ENCODE results near the gene RAPGEF3.

RAPGEF3 gene

DNA sequence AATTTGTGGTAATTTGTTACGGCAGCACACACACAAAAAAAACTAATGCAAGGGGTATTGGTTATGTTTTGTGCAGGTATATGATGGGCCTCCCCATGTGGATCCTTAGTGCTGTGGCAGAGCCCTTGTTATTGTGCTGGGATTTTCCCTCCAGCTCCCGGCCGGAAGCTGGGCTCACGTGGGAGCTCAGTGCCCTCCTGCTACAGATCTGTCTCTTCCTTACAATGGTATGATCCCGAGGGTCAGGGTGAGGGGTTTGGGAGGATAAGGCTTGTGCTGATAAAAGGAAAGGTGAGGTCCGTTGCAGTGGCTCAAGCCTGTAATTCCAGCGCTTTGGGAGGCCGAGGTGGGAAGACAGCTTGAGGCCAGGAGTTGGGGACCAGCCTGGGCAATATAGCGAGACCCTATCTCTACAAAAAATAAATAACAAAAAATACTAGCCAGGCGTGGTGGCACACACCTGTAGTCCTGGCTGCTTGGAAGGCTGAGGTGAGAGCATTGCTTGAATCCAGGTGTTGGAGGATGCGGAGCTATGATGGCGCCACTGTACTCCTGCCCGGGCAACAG lies 13.5 kb upstream of the RAPGEF3 start:
- H3K4me3 ChIP-seq (ENCODE audit: low read depth, low read length) = no peak overlapping the region

DNA sequence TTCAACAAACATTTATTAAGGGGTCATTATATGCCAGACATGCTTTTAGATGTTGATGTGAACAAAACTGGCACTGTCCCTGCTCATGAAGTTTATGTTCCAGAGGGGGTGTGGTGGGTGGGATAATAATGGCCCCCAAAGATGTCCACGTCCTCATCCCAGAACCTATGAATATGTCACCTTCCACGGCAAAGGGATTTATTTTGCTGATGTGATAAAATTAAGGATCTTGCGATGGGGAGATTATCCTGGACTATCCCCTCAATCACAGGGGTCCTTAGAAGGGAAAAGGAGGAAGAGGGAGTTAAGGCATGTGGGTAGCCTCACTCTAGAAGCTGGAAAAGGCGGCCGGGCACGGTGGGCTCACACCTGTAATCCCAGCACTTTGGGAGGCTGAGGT lies 12.6 kb upstream of the RAPGEF3 start:
- no peak overlapping the region for H3K4me3 ChIP-seq (ENCODE audit: low read depth, low read length)
- TF ChIP-seq POLR2A (IDR thresholded peaks at IDR 0.05; ENCODE audit: extremely low read depth, insufficient read length) (no peak), MYC (IDR thresholded peaks at IDR 0.05; ENCODE audit: low read depth, low read length) (no peak)
- TF ChIP-seq, protein P1, sequence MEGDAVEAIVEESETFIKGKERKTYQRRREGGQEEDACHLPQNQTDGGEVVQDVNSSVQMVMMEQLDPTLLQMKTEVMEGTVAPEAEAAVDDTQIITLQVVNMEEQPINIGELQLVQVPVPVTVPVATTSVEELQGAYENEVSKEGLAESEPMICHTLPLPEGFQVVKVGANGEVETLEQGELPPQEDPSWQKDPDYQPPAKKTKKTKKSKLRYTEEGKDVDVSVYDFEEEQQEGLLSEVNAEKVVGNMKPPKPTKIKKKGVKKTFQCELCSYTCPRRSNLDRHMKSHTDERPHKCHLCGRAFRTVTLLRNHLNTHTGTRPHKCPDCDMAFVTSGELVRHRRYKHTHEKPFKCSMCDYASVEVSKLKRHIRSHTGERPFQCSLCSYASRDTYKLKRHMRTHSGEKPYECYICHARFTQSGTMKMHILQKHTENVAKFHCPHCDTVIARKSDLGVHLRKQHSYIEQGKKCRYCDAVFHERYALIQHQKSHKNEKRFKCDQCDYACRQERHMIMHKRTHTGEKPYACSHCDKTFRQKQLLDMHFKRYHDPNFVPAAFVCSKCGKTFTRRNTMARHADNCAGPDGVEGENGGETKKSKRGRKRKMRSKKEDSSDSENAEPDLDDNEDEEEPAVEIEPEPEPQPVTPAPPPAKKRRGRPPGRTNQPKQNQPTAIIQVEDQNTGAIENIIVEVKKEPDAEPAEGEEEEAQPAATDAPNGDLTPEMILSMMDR (IDR thresholded peaks at IDR 0.05; ENCODE audit: low read depth, low read length) = no peak
- TF ChIP-seq, protein P2, sequence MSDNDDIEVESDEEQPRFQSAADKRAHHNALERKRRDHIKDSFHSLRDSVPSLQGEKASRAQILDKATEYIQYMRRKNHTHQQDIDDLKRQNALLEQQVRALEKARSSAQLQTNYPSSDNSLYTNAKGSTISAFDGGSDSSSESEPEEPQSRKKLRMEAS (IDR thresholded peaks at IDR 0.05; ENCODE audit: low read depth, low read length) = no peak
- DNase-seq (ENCODE audit: low read depth) = no peak

More for the DNA sequence above, 13.5 kb upstream of the RAPGEF3 start:
- no peak for TF ChIP-seq POLR2A (IDR thresholded peaks at IDR 0.05; ENCODE audit: extremely low read depth, insufficient read length)
- TF ChIP-seq MYC (IDR thresholded peaks at IDR 0.05; ENCODE audit: low read depth, low read length) = no peak
- TF ChIP-seq, protein P2 (IDR thresholded peaks at IDR 0.05; ENCODE audit: low read depth, low read length) = no peak
- no peak for DNase-seq (ENCODE audit: low read depth)

DNA sequence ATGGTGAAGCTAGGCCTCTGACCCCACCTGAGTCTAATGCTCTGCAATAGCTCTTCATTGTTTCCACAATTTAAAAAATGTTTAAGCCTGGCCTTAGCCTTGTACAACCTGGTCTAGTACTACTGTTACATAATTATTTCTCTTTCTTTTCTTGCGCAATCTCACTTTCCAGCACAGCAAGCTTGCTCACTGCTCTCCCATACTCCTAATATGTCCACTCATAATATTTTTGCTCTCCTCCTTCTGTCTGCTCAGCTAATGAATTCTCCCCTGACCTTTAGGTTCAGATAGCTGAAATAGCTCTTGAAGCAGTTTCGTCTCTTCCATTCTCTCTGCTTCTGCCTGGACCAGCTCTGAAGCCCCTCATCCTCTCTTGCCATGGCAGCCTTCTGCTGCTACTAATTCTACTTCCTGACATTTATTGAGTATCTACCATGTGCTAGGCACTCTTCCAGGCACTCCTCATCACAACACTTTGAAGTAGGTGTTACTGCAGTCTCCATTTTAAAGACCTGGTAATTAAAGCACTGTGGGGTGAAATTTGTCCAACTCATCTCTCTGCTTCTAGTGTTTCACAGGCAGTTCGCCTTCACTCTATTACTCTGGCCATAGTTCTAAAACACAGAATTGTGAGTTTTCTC lies 11.5 kb upstream of the RAPGEF3 start:
- DNase-seq (ENCODE audit: low read depth) = peak; percentile 78
- TF ChIP-seq, protein P2 (IDR thresholded peaks at IDR 0.05; ENCODE audit: low read depth, low read length) = no peak
- TF ChIP-seq POLR2A (IDR thresholded peaks at IDR 0.05; ENCODE audit: extremely low read depth, insufficient read length) = no peak
- TF ChIP-seq, protein P1 (IDR thresholded peaks at IDR 0.05; ENCODE audit: low read depth, low read length) = no peak
- TF ChIP-seq MYC (IDR thresholded peaks at IDR 0.05; ENCODE audit: low read depth, low read length) = peak; percentile 72
- H3K4me3 ChIP-seq (ENCODE audit: low read depth, low read length) = no peak overlapping the region

DNA sequence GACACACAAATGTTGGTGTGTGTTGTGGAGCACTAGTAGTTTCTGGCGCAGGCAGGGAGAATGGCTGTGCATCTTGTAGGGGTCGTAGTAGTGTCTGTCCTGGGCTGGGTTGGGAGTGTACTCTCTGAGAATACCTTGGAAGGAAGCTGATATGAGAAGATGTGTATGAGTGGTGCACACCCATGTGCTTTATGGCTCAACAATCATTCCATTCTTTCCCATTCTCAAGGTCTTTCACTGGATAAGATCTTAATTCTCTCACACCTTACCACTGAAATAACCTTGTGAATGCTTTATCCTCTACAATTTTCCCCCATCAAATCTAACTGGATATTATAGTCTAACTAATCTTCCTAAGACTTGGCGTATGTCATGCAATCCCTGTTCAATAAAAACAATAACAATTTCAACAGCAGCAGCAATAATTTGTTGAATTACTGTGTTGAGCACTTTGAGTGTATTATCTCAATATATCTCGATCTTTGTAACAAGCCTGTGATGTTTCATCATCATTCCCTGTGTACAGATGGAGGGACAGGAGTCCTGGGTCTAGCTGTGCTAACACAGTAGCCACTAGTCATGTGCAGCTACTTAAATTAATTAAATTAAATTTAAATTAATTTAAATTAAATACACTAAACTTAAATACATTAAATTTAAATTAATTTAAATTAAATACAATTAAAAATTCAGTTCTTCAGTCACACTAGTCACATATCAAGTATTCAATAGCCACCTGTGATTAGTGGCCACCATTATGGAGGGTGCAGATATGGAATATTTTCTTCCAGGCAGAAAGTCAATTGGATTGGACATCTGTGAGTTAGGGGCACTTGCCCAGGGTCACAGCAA lies 10.8 kb upstream of the RAPGEF3 start:
- no peak overlapping the region for H3K4me3 ChIP-seq (ENCODE audit: low read depth, low read length)
- TF ChIP-seq MYC (IDR thresholded peaks at IDR 0.05; ENCODE audit: low read depth, low read length) = no peak
- TF ChIP-seq, protein P1 (IDR thresholded peaks at IDR 0.05; ENCODE audit: low read depth, low read length) = no peak
- no peak for TF ChIP-seq POLR2A (IDR thresholded peaks at IDR 0.05; ENCODE audit: extremely low read depth, insufficient read length)
- TF ChIP-seq, protein P2 (IDR thresholded peaks at IDR 0.05; ENCODE audit: low read depth, low read length) = no peak
- DNase-seq (ENCODE audit: low read depth) = no peak

DNA sequence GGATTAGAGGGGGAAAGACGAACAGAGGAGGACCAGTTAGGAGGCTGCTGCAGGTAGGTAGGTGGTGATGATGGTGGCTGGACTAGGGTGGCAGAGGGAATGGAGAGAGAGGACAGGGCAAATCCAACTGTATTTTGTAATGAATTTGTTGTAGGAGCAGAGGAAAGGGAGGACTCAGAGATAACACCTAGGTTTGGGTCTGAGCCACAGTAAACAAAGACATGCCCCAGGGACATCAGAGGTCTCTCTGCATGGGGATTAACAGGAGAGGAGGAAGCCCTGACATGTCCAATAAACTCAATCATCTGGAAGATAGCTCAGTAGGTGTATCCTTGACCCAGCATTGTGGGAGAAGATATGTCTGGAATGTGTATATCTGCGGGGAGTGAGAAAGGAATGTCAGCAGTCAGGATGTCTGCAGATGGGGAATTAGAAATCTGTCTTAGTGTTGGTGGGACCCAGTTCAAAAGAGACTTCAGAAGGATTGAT lies 9.7 kb upstream of the RAPGEF3 start:
- DNase-seq (ENCODE audit: low read depth) = no peak
- H3K4me3 ChIP-seq (ENCODE audit: low read depth, low read length) = no peak overlapping the region
- TF ChIP-seq, protein P2 (IDR thresholded peaks at IDR 0.05; ENCODE audit: low read depth, low read length) = no peak
- no peak for TF ChIP-seq POLR2A (IDR thresholded peaks at IDR 0.05; ENCODE audit: extremely low read depth, insufficient read length)

DNA sequence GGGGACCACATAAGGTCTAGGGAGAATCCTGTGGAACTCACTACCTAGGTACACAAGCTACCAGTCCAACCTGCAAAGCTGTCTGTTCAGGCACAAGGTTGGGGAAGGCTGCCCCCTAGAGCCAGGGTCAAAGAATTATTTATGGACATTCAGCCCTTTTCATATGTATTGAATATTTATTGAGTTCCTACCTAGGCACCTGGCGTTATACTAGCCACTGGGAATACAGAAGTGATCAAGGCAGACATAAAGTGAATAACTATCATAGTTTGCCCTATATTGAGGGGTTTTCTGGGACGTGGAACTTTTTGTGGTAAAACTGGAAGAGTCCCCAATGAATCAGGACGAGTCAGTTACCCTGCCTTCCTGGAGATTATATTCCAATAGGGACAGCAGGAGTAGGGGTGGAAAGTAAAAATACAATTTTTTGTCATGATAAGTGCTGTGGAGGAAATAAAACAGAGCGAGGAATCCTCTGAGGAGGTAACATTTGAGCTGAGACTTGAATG lies 8.6 kb upstream of the RAPGEF3 start:
- DNase-seq (ENCODE audit: low read depth) = peak; percentile 85
- no peak overlapping the region for H3K4me3 ChIP-seq (ENCODE audit: low read depth, low read length)
- TF ChIP-seq, protein P1 (IDR thresholded peaks at IDR 0.05; ENCODE audit: low read depth, low read length) = peak; percentile 70
- no peak for TF ChIP-seq POLR2A (IDR thresholded peaks at IDR 0.05; ENCODE audit: extremely low read depth, insufficient read length)
- TF ChIP-seq MYC (IDR thresholded peaks at IDR 0.05; ENCODE audit: low read depth, low read length) = peak; percentile 31; the same call in 1 of the 2 replicates
- TF ChIP-seq, protein P2 (IDR thresholded peaks at IDR 0.05; ENCODE audit: low read depth, low read length) = peak; percentile 61; the same call in 1 of the 2 replicates
